HCEC 1CT (cell line): ENCODE data around the gene NDUFAF5.

Experiments
- DNase-seq: peaks from one replicate; pipeline ENCODE4 v3.0.0-alpha.2; 2017

The NDUFAF5 gene

GRCh38 chr20:13831476-13831875 is 46.6 kb downstream of the NDUFAF5 start:
- no peak for DNase-seq

GRCh38 chr20:13838664-13839063 is 53.8 kb downstream of the NDUFAF5 start:
- no peak for DNase-seq

GRCh38 chr20:13839421-13840092 is 54.7 kb downstream of the NDUFAF5 start:
- peak; percentile 70 for DNase-seq

- DNase-seq, result no peak
Measured at GRCh38 chr20:13840093-13840465, 55.3 kb downstream of the NDUFAF5 start.

- no peak for DNase-seq
Measured at GRCh38 chr20:13841206-13841605, 56.4 kb downstream of the NDUFAF5 start.

- DNase-seq, result no peak
Measured at GRCh38 chr20:13844296-13844695, 59.5 kb downstream of the NDUFAF5 start.

- DNase-seq, result no peak
Measured at GRCh38 chr20:13851279-13851678, 66.5 kb downstream of the NDUFAF5 start.

- no peak for DNase-seq
Measured at GRCh38 chr20:13852306-13852705, 67.5 kb downstream of the NDUFAF5 start.

GRCh38 chr20:13855613-13856012 is 70.8 kb downstream of the NDUFAF5 start:
- no peak for DNase-seq

GRCh38 chr20:13856354-13856753 is 71.5 kb downstream of the NDUFAF5 start:
- no peak for DNase-seq

- no peak for DNase-seq
Measured at GRCh38 chr20:13857304-13857703, 72.5 kb downstream of the NDUFAF5 start.

- no peak for DNase-seq
Measured at GRCh38 chr20:13857961-13858360, 73.1 kb downstream of the NDUFAF5 start.

- no peak for DNase-seq
Measured at GRCh38 chr20:13858439-13858838, 73.6 kb downstream of the NDUFAF5 start.

GRCh38 chr20:13858871-13859270 is 74.0 kb downstream of the NDUFAF5 start:
- no peak for DNase-seq

GRCh38 chr20:13862245-13862644 is 77.4 kb downstream of the NDUFAF5 start:
- DNase-seq, result no peak

- no peak for DNase-seq
Measured at GRCh38 chr20:13863244-13863643, 78.4 kb downstream of the NDUFAF5 start.

GRCh38 chr20:13865156-13865555 is 80.3 kb downstream of the NDUFAF5 start:
- DNase-seq, result no peak

- peak; percentile 51 for DNase-seq
Measured at GRCh38 chr20:13865791-13866351, 81.0 kb downstream of the NDUFAF5 start.

- DNase-seq, result peak; percentile 54
Measured at GRCh38 chr20:13868331-13868730, 83.5 kb downstream of the NDUFAF5 start.

GRCh38 chr20:13870170-13870748 is 85.4 kb downstream of the NDUFAF5 start:
- no peak for DNase-seq
